ENCODE measurements around the gene SHISA7. TPM values are rescaled to one million over a fixed set of nuclear protein-coding genes. Genes with fewer than 3 reads are reported as not detected.
A peak's percentile ranks its signal among the peaks of the same experiment; 100 is the strongest.

Gene SHISA7
- total RNA-seq, 1 donor from 2014 or later, result 0.10 TPM

DNA sequence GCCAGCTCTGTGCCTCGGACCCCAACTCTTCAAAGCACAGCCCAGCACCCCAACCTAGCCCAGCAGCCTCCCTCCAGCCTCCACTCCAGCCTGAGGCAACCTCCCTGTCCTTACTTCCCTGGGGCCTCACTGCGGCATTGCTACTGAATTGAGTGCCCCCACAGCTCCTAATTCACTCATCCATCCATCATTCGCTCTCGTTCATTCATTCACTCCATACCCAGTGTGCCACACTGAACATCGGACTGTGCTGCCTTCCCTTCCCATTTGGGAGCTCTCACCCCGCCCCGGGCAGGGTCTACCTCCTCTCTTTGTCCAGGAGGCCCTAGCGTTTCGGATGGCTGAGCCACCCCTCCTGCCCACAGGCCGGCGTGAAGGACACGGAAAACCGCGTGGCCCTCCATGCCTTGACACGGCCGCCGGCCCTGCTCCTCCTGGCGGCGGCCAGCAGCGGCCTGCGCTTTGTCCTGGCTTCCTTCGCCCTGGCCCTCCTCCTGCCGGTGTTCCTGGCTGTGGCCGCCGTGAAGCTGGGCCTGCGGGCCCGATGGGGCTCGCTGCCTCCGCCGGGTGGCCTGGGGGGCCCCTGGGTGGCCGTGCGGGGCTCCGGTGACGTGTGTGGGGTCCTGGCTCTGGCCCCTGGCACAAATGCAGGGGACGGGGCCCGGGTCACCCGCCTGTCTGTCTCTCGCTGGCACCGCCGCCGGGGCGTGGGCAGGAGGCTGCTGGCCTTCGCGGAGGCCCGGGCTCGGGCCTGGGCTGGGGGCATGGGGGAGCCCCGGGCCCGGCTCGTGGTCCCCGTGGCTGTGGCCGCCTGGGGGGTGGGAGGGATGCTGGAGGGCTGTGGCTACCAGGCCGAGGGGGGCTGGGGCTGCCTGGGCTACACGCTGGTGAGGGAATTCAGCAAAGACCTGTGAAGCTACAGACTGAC, 43.2 kb upstream of the SHISA7 start:
- no peak for DNase-seq (ENCODE audit: low spot score, unreplicated experiment)
- no peaks in the 10 kb centered on the region for H3K36me3 Mint-ChIP-seq (ENCODE audit: insufficient read depth)
- no peaks in the 10 kb centered on the region for H3K9me3 Mint-ChIP-seq (ENCODE audit: low read depth)
- no peaks in the 10 kb centered on the region for H3K27me3 Mint-ChIP-seq
- TF ChIP-seq, protein P1, sequence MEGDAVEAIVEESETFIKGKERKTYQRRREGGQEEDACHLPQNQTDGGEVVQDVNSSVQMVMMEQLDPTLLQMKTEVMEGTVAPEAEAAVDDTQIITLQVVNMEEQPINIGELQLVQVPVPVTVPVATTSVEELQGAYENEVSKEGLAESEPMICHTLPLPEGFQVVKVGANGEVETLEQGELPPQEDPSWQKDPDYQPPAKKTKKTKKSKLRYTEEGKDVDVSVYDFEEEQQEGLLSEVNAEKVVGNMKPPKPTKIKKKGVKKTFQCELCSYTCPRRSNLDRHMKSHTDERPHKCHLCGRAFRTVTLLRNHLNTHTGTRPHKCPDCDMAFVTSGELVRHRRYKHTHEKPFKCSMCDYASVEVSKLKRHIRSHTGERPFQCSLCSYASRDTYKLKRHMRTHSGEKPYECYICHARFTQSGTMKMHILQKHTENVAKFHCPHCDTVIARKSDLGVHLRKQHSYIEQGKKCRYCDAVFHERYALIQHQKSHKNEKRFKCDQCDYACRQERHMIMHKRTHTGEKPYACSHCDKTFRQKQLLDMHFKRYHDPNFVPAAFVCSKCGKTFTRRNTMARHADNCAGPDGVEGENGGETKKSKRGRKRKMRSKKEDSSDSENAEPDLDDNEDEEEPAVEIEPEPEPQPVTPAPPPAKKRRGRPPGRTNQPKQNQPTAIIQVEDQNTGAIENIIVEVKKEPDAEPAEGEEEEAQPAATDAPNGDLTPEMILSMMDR (IDR thresholded peaks at IDR 0.05; ENCODE audit: unreplicated experiment), result no peak
- peak overlapping the region; percentile 85 for H3K4me3 Mint-ChIP-seq (ENCODE audit: low read depth)
- H3K27ac Mint-ChIP-seq, result peak overlapping the region; percentile 86
- H3K4me1 Mint-ChIP-seq (ENCODE audit: low read depth), result peaks cover 13% of the 10 kb centered on the region

DNA sequence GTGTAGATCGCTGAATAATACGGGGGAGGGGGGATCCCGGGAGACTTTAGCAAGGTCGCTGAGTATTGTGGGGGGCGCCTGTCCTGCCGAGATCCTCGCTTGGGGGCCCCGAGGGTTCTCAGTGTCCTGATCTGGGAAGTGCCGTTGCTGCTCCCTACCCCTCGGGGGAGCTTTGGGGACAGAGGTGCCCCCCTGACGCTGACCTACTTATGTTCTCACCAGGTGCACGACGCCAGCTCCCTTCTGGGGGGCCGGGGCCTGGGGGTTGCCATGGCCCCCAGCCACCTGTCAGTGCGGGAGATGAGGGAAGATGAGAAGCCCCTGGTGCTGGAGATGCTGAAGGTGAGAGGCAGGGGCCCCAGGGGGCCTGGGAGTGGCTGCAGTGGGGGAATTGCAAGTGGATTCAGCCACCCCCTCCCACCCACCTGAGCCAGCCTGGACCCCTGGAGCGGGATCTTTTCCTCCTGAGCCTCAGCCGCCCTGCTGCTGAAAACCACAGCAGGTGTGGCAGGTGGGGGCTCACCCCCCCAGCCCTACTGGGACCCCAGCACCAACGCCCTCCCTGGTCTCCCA, 42.4 kb upstream of the SHISA7 start:
- DNase-seq (ENCODE audit: low spot score, unreplicated experiment), result no peak
- H3K4me3 Mint-ChIP-seq (ENCODE audit: low read depth), result peak overlapping the region; percentile 85
- peaks cover 13% of the 10 kb centered on the region for H3K4me1 Mint-ChIP-seq (ENCODE audit: low read depth)
- H3K9me3 Mint-ChIP-seq (ENCODE audit: low read depth), result no peaks in the 10 kb centered on the region
- H3K27ac Mint-ChIP-seq, result peak overlapping the region; percentile 86
- H3K36me3 Mint-ChIP-seq (ENCODE audit: insufficient read depth), result peaks cover under 1% of the 10 kb centered on the region
- H3K27me3 Mint-ChIP-seq, result no peaks in the 10 kb centered on the region
- TF ChIP-seq, protein P1 (IDR thresholded peaks at IDR 0.05; ENCODE audit: unreplicated experiment), result no peak

DNA sequence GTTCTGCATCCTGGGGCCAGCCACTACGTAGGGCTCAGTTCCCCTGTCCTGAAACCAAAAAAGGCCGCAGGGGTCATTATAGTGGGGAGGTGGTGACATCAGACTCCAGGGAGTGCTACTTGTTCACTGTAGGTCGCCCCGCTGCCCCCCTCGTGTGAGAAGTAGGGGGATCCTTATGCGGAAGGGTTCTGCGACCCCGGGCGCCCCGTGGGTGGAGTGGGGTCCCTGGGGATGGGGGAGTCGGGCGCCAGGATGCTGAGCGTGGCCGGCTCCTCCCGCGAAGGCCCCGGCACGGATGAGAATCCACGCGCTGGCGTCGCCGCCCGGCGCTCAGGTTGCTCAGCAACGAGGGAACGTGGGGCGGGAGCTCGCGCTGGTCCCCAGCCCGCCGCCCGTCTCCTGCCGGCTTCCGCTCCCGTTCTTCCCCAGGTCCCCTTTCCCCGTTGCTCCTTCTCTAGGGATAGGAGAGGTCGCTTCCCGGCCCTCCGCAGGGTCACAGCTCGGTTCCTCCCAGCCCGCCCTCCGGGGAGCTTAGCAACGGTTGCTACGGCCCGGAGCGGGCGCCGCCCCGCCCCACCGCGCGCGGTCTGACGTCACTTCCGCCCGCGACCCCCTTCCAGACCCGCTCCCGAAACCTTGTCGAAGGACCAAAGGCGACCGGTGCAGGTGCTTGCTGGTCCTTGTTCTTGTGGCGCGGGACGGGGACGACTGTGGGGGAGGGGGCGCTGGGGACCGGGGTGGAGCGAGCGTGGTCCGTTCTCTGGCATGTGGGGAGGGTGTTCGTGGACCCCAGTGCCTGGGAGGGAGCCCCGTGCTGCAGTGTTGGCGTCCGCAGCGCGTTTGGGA, 41.7 kb upstream of the SHISA7 start, which contains the start of gene NAT14:
Gene NAT14 (plus strand): TSS at position 596 of the 846 bp plus-strand sequence. CDS start 521 bp downstream, outside the sequence.
- peak; percentile 76 for DNase-seq (ENCODE audit: low spot score, unreplicated experiment)
- no peaks in the 10 kb centered on the region for H3K27me3 Mint-ChIP-seq
- peaks cover 13% of the 10 kb centered on the region for H3K4me1 Mint-ChIP-seq (ENCODE audit: low read depth)
- H3K9me3 Mint-ChIP-seq (ENCODE audit: low read depth), result no peaks in the 10 kb centered on the region
- peaks cover 1% of the 10 kb centered on the region for H3K36me3 Mint-ChIP-seq (ENCODE audit: insufficient read depth)
- peak within 1 kb of the TSS; percentile 85 for H3K4me3 Mint-ChIP-seq (ENCODE audit: low read depth)
- TF ChIP-seq, protein P1 (IDR thresholded peaks at IDR 0.05; ENCODE audit: unreplicated experiment), result no peak
- peak within 1 kb of the TSS; percentile 86 for H3K27ac Mint-ChIP-seq

DNA sequence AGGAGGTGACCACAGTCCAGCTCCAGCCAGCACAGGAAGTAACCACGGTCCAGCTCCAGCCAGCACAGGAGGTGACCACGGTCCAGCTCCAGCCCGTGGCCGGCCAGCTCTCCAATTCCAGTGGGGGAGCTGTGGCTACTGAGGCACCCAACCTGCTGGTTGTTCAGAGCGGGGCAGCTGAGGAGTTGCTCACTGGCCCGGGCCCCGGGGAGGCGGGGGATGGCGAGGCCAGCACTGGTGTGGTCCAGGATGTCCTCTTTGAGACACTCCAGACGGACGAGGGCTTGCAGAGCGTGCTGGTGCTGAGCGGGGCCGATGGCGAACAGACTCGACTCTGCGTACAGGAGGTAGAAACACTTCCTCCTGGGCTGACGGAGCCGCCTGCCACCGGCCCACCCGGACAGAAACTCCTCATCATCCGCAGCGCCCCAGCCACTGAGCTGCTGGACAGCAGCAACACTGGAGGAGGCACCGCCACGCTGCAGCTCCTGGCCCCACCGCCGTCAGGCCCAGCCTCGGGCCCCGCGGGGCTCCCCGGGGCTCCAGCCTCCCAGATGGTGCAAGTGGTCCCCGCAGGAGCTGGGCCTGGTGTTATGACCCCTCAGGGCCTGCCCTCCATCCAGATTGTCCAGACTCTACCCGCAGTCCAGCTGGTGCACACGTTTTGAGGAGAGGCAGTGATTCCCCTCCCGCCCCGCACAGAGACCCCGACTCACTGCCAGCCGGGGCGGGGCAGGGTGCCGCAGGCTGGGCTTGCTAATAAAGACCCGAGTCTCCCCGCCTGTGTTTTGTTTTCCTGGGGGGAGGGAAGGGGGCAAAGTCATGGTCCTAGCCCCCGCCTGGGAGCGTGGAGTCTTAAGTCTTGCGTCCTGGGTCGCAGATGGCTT, 40.8 kb upstream of the SHISA7 start:
- no peaks in the 10 kb centered on the region for H3K9me3 Mint-ChIP-seq (ENCODE audit: low read depth)
- no peak for DNase-seq (ENCODE audit: low spot score, unreplicated experiment)
- TF ChIP-seq, protein P1 (IDR thresholded peaks at IDR 0.05; ENCODE audit: unreplicated experiment), result no peak
- no peaks in the 10 kb centered on the region for H3K27me3 Mint-ChIP-seq
- no peak overlapping the region for H3K27ac Mint-ChIP-seq
- H3K4me3 Mint-ChIP-seq (ENCODE audit: low read depth), result peak overlapping the region; percentile 85
- H3K36me3 Mint-ChIP-seq (ENCODE audit: insufficient read depth), result peaks cover 3% of the 10 kb centered on the region
- H3K4me1 Mint-ChIP-seq (ENCODE audit: low read depth), result peaks cover 13% of the 10 kb centered on the region
